SK-N-MC (cell line): ENCODE data around the gene ROBO4.

Experiments
- DNase-seq: peaks from one replicate; pipeline ENCODE4 v3.0.0-alpha.2; 2011; ENCODE audit warnings: low read depth, low spot score
- H3K27ac ChIP-seq: fragments of 200-600 bp; sonication (generic); 2 replicates; pipeline ENCODE4 v1.5.1; 2016; ENCODE audit warnings: mixed run types
- H3K36me3 ChIP-seq: fragments of 200-600 bp; sonication (generic); 2 replicates; pipeline ENCODE4 v1.6.1; 2017; ENCODE audit warnings: antibody characterized with exemption, low read length, mixed read lengths; ENCODE audit not compliant: insufficient read depth
- H3K4me3 ChIP-seq: fragments of 200-600 bp; sonication (generic); 2 replicates; pipeline ENCODE4 v1.5.1; 2016
- H3K9ac ChIP-seq: fragments of 200-600 bp; sonication (generic); 2 replicates; pipeline ENCODE4 v1.8.0; 2017; ENCODE audit warnings: mixed run types, mixed read lengths; ENCODE audit not compliant: insufficient read length
- H3K9me3 ChIP-seq: fragments of 200-600 bp; sonication (generic); 2 replicates; pipeline ENCODE4 v1.6.1; 2017; ENCODE audit warnings: low read depth, mild to moderate bottlenecking, antibody characterized with exemption, low read length, moderate library complexity, mixed read lengths
- EZH2 ChIP-seq: fragments of 200-600 bp; sonication (generic); IDR thresholded peaks from one replicate; pipeline ENCODE4 v1.6.1; 2017; ENCODE audit warnings: antibody characterized with exemption
- FOXP2 ChIP-seq: optimal IDR thresholded peaks from 2 replicates; pipeline ENCODE3; 2011; ENCODE audit warnings: mild to moderate bottlenecking, moderate library complexity; ENCODE audit not compliant: insufficient read depth; ENCODE audit errors: extremely low read length, control extremely low read depth
- POLR2AphosphoS5 ChIP-seq: IDR thresholded peaks from 2 replicates; pipeline ENCODE4 v1.6.1; 2012; ENCODE audit warnings: mild to moderate bottlenecking, low read depth, low read length, borderline replicate concordance

ROBO4 gene

GRCh38 chr11:124889191-124890091 lies 8.2 kb downstream of the ROBO4 start:
- no peaks in the 10 kb centered on the region for H3K9me3 ChIP-seq
- TF ChIP-seq EZH2 (no peak), POLR2AphosphoS5 (no peak), FOXP2 (no peak)
- no peak overlapping the region for H3K4me3 ChIP-seq
- H3K36me3 ChIP-seq = no peaks in the 10 kb centered on the region
- H3K9ac ChIP-seq = no peak overlapping the region
- DNase-seq = no peak
- H3K27ac ChIP-seq = no peak overlapping the region

- Histone ChIP-seq H3K9ac (no peak overlapping the region), H3K36me3 (no peaks in the 10 kb centered on the region), H3K27ac (no peak overlapping the region), H3K9me3 (no peaks in the 10 kb centered on the region), H3K4me3 (no peak overlapping the region)
- no peak for TF ChIP-seq EZH2
- no peak for TF ChIP-seq FOXP2
- no peak for TF ChIP-seq POLR2AphosphoS5
- DNase-seq = no peak
These were observed 10.0 kb downstream of the ROBO4 start for GRCh38 chr11:124887667-124888013.

DNA sequence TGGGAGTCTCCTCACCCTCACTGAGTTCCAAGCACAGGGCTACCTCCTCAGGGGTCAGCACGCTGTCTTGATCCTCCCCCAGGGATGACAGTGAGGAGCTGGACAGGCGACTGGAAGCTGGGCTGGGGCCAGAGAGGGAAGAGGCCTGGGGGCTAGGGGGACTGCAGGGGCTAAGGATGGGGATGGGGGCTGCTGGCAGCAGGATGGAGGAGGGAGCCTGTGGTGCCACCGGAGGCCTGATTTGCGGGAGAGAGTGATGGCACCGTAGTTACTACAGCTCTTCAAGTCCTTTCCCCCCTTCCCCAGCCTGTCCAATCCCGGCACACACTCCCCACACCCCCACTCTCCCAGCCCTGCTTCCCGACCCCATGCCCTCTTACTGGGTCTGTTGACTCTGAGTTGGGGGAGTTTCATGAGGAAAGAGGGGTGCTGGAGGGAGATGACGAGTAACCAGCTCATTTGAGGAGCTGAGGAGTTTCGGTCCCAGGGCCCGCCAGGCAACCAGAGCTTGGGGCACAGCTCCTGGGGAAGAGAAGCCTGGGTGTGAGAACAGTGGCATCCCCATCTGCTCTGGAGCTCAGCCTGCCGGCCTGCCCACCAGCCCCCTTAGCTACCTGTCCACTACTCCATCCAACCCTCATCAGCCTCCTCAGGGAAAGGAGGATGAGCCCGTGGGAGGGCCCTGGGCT lies 10.5 kb downstream of the ROBO4 start:
- H3K4me3 ChIP-seq = no peak overlapping the region
- no peaks in the 10 kb centered on the region for H3K9me3 ChIP-seq
- no peak for TF ChIP-seq POLR2AphosphoS5
- no peak for TF ChIP-seq EZH2
- TF ChIP-seq FOXP2 = no peak
- H3K27ac ChIP-seq = no peak overlapping the region
- no peak for DNase-seq
- H3K9ac ChIP-seq = no peak overlapping the region
- no peaks in the 10 kb centered on the region for H3K36me3 ChIP-seq

GRCh38 chr11:124886476-124886875 lies 11.2 kb downstream of the ROBO4 start:
- Histone ChIP-seq H3K4me3 (no peak overlapping the region), H3K36me3 (no peaks in the 10 kb centered on the region), H3K9me3 (no peaks in the 10 kb centered on the region), H3K9ac (no peak overlapping the region), H3K27ac (no peak overlapping the region)
- no peak for DNase-seq
- TF ChIP-seq POLR2AphosphoS5 (no peak), EZH2 (no peak), FOXP2 (no peak)

GRCh38 chr11:124884869-124885479 lies 12.7 kb downstream of the ROBO4 start:
- TF ChIP-seq FOXP2 (no peak), EZH2 (no peak), POLR2AphosphoS5 (no peak)
- no peak for DNase-seq
- H3K4me3 ChIP-seq = no peak overlapping the region
- no peak overlapping the region for H3K9ac ChIP-seq
- H3K9me3 ChIP-seq = no peaks in the 10 kb centered on the region
- H3K27ac ChIP-seq = no peak overlapping the region
- H3K36me3 ChIP-seq = no peaks in the 10 kb centered on the region

GRCh38 chr11:124884340-124884739 lies 13.3 kb downstream of the ROBO4 start:
- DNase-seq = no peak
- no peak for TF ChIP-seq FOXP2
- TF ChIP-seq EZH2 = no peak
- no peak for TF ChIP-seq POLR2AphosphoS5
- Histone ChIP-seq H3K9me3 (no peaks in the 10 kb centered on the region), H3K9ac (no peak overlapping the region), H3K36me3 (no peaks in the 10 kb centered on the region), H3K27ac (no peak overlapping the region), H3K4me3 (no peak overlapping the region)

DNA sequence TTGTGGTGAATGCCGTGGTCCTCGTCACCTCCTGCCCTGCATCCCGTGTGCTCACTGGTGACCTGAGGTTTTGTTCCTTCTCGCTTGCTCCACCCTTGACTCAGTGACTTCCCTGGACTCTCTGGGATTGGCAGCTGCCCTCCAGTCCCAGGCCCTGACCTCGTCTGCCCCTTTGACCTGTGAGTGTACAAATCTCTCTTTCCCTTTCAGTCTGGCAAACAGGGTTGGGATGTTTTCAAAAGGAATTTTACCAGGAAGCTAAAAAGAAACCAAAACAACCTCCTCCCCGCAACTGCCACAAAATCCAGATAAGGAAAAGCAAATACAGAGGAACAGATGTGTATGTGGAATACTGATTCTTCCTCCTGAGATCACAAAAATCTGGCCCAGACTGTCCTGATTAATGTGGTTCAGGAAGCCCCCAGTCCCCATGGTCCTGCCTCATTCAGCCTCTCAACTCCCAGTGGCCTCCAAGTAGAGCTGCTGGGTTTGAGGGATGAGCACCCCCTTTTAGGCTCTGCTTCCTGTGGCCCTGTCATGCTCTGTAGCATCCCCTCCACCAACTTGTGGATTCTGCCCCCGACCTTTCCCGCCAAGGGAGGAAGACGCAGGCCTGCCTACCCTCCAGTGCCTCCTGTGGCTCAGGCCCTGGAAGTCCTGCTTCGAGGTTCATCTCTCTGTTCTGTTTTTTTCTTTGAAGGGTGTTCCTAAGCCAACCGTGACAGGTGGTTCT lies 15.2 kb downstream of the ROBO4 start:
- no peak overlapping the region for H3K9ac ChIP-seq
- no peak for TF ChIP-seq POLR2AphosphoS5
- no peak for TF ChIP-seq EZH2
- TF ChIP-seq FOXP2 = no peak

GRCh38 chr11:124880958-124881357 lies 16.7 kb downstream of the ROBO4 start:
- no peak overlapping the region for H3K4me3 ChIP-seq
- H3K9me3 ChIP-seq = no peaks in the 10 kb centered on the region
- no peak for TF ChIP-seq POLR2AphosphoS5
- H3K36me3 ChIP-seq = no peaks in the 10 kb centered on the region
- H3K27ac ChIP-seq = no peak overlapping the region
- no peak overlapping the region for H3K9ac ChIP-seq
- DNase-seq = no peak

More for the DNA sequence above, 15.2 kb downstream of the ROBO4 start:
- DNase-seq = no peak
- no peaks in the 10 kb centered on the region for H3K9me3 ChIP-seq
- H3K4me3 ChIP-seq = no peak overlapping the region
- no peaks in the 10 kb centered on the region for H3K36me3 ChIP-seq
- H3K27ac ChIP-seq = no peak overlapping the region
